Thyroid gland (tissue), 4 donors: ENCODE data around the gene SP1. TPM values are rescaled to one million over a fixed set of nuclear protein-coding genes. Genes with fewer than 3 reads are reported as not detected.
"Not testable (repeated sequence)": the region's sequence is repeated elsewhere in the genome, so short reads cannot be mapped to it uniquely, and the experiment has no call there.

Experiments
- DNase-seq, 2 donors: peaks; one replicate each; pipeline ENCODE4 v3.0.0-alpha.2; 2019
- H3K27ac ChIP-seq, 3 donors: fragments of 200-600 bp; sonication (generic); 1 replicate in 2 of 3; 2 replicates in 1 of 3; pipeline ENCODE4 v1.5.1; 2016 to 2019; ENCODE audit warnings: mild to moderate bottlenecking in 1 of 3, moderate library complexity in 1 of 3
- H3K27me3 ChIP-seq: fragments of 200-600 bp; sonication (generic); one replicate; pipeline ENCODE4 v1.5.1; 2019
- H3K36me3 ChIP-seq, 2 donors: fragments of 200-600 bp; sonication (generic); one replicate each; pipeline ENCODE4 v1.5.1; 2016 to 2019
- H3K4me1 ChIP-seq, 2 donors: fragments of 200-600 bp; sonication (generic); one replicate each; pipeline ENCODE4 v1.5.1; 2017 to 2019
- H3K4me3 ChIP-seq, 3 donors: fragments of 200-600 bp; sonication (generic); replicated peaks in 1 of 3; 1 replicate in 2 of 3; 2 replicates in 1 of 3; pipeline ENCODE4 v1.5.1; 2016; ENCODE audit warnings: mild to moderate bottlenecking in 1 of 3
- H3K9me3 ChIP-seq: fragments of 200-600 bp; sonication (generic); one replicate; pipeline ENCODE4 v1.5.1; 2017
- POLR2A ChIP-seq, 2 donors: fragments of 450-650 bp; IDR thresholded peaks; one replicate each; pipeline ENCODE4 v1.6.1; 2017; ENCODE audit warnings: antibody characterized with exemption in 2 of 2, mild to moderate bottlenecking in 2 of 2, moderate library complexity in 1 of 2
- WGBS, 2 donors: methylation state at CpG; one replicate each; pipeline ENCODE4 v1.1.5; 2017; 5-methylcytosine and 5-hydroxymethylcytosine counted together
- intact Hi-C: fragments of 100-400 bp; cut with DNase I; formaldehyde crosslinking; loops from one replicate; pipeline ENCODE4 v1.15.1; 2023
- total RNA-seq, 4 donors: library from RNA; depleted of rRNA; stranded (reverse); fragments of >200 nt; gene quantifications; one replicate each; pipeline ENCODE4 v1.2.3, GENCODE V29; 2016
- TF ChIP-seq, protein P1 (sequence below), 6 experiments: fragments of 200-600 bp in 3 of 6; fragments of 450-650 bp in 3 of 6; sonication (generic) in 3 of 6; IDR thresholded peaks; one replicate each; pipeline ENCODE4 v1.5.1; 2016 to 2019; ENCODE audit warnings: antibody characterized with exemption in 6 of 6, mild to moderate bottlenecking in 2 of 6, inconsistent platforms in 1 of 6, moderate library complexity in 1 of 6

The SP1 gene
- total RNA-seq, 4 donors from 2014 or later = 55.9 to 73.1 (median 67.7) TPM

DNA sequence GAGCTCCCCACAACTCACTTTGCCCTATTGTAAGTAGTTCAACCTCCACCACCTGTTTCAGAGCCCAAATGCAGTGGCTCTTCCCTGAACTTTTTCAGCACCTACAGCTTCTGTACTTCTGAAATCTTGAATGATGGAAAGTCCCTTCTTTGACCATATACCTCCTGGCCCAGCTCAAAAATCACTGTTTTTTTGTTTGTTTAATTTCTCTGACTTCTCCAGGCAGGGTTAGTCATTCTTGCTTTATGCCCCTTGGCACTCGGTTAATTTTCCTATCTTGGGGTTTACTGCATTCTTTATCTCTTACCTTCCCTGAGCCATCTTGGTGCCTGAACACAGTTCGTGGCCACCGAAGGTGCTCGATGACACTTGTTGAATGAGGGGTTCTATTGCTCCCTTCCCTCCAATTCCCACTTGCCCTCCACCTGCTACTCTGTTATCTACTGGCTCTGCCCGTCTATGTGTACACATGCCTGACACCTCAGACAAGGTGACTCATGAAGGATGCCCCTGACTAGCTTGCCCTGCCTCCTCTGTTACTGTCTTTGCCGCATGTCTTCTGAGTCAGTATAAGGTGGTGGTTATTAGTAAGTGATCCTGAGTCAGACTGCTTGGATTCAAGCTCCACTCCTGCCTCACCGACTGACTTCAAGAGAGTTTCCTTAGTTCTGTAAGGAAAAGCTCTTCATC lies 48.1 kb downstream of the SP1 start:
- Histone ChIP-seq H3K4me3 (no peak overlapping the region), H3K9me3 (no peaks in the 10 kb centered on the region), H3K27me3 (no peaks in the 10 kb centered on the region), H3K27ac (no peak overlapping the region), H3K36me3 (no peaks in the 10 kb centered on the region), H3K4me1 (no peaks in the 10 kb centered on the region)
- TF ChIP-seq, protein P1, sequence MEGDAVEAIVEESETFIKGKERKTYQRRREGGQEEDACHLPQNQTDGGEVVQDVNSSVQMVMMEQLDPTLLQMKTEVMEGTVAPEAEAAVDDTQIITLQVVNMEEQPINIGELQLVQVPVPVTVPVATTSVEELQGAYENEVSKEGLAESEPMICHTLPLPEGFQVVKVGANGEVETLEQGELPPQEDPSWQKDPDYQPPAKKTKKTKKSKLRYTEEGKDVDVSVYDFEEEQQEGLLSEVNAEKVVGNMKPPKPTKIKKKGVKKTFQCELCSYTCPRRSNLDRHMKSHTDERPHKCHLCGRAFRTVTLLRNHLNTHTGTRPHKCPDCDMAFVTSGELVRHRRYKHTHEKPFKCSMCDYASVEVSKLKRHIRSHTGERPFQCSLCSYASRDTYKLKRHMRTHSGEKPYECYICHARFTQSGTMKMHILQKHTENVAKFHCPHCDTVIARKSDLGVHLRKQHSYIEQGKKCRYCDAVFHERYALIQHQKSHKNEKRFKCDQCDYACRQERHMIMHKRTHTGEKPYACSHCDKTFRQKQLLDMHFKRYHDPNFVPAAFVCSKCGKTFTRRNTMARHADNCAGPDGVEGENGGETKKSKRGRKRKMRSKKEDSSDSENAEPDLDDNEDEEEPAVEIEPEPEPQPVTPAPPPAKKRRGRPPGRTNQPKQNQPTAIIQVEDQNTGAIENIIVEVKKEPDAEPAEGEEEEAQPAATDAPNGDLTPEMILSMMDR (IDR thresholded peaks at IDR 0.05) = no peak
- TF ChIP-seq POLR2A (IDR thresholded peaks at IDR 0.05) = no peak
- intact Hi-C loops = loop anchor here (10.0 kb wide), 1 partner anchor 103 kb away; the partner anchor contains the start of gene AAAS
- 81 to 93% methylated on average over 7 of the region's 7 CpGs for WGBS, 2 donors
- no peak for DNase-seq

DNA sequence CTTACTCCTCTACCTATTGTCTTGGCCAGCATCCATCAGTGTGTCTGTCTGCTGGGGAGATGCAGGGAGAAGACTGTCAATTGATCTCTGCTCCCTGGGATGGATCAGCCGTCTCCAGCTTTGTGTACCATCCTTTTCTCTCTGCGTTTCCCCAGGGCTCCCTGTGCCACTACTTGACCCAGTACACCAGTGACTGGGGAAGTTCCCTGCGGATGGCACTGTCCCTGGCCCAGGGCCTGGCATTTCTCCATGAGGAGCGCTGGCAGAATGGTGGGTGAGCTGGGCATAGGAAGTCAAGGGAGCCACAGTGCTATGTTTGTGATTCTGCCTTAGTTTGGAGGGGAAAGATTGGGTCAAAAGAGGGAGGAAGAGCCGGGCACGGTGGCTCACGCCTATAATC lies 48.8 kb downstream of the SP1 start:
- WGBS, 2 donors = 91 to 93% methylated on average over 7 of the region's 7 CpGs

DNA sequence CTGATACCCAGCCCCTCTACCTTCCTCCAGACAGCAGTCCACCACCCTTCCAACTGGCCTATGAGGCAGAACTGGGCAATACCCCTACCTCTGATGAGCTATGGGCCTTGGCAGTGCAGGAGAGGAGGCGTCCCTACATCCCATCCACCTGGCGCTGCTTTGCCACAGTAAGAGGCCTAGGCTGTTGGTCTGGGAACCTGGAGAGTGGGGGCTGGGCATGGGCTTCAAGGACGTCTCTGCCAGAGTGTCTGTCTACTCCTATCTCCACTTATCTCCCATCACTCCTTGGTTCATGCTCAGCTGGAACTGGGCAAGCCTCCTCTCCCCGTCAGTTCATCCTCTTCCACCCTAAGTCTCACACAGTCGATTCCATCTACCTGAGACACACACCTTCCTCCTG lies 50.1 kb downstream of the SP1 start:
- Histone ChIP-seq H3K9me3 (no peaks in the 10 kb centered on the region), H3K4me3 (no peak overlapping the region), H3K4me1 (no peaks in the 10 kb centered on the region), H3K27ac (no peak overlapping the region), H3K27me3 (no peaks in the 10 kb centered on the region), H3K36me3 (no peaks in the 10 kb centered on the region)
- intact Hi-C loops = no loop called here
- TF ChIP-seq, protein P1 (IDR thresholded peaks at IDR 0.05) = no peak
- no peak for TF ChIP-seq POLR2A (IDR thresholded peaks at IDR 0.05)
- 92 to 97% methylated on average over 5 of the region's 5 CpGs for WGBS, 2 donors
- no peak for DNase-seq

More for the DNA sequence above, 48.8 kb downstream of the SP1 start:
- Histone ChIP-seq H3K27ac (no peak overlapping the region), H3K27me3 (no peaks in the 10 kb centered on the region), H3K4me3 (no peak overlapping the region), H3K4me1 (no peaks in the 10 kb centered on the region), H3K9me3 (no peaks in the 10 kb centered on the region), H3K36me3 (no peaks in the 10 kb centered on the region)
- DNase-seq = no peak
- TF ChIP-seq, protein P1 (IDR thresholded peaks at IDR 0.05) = no peak
- intact Hi-C loops = loop anchor here (10.0 kb wide), 1 partner anchor 104 kb away; the partner anchor contains the start of gene AAAS

DNA sequence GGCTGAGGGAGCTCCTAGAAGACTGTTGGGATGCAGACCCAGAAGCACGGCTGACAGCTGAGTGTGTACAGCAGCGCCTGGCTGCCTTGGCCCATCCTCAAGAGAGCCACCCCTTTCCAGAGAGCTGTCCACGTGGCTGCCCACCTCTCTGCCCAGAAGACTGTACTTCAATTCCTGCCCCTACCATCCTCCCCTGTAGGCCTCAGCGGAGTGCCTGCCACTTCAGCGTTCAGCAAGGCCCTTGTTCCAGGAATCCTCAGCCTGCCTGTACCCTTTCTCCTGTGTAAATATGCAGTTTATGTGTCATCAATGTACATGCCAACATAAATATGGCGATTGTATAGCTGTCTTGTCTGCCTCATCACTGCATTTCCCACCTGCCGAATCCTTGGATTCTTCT lies 51.2 kb downstream of the SP1 start:
- H3K36me3 ChIP-seq = no peaks in the 10 kb centered on the region
- intact Hi-C loops = no loop called here
- H3K27me3 ChIP-seq = no peaks in the 10 kb centered on the region
- no peaks in the 10 kb centered on the region for H3K9me3 ChIP-seq
- peak; percentile 37 to 51 for DNase-seq
- H3K4me1 ChIP-seq = no peaks in the 10 kb centered on the region
- TF ChIP-seq POLR2A (IDR thresholded peaks at IDR 0.05) = no peak
- TF ChIP-seq, protein P1 (IDR thresholded peaks at IDR 0.05) = no peak
- WGBS, 2 donors = 50 to 62% methylated on average over 7 of the region's 7 CpGs
- H3K4me3 ChIP-seq = no peak overlapping the region
- no peak overlapping the region for H3K27ac ChIP-seq

DNA sequence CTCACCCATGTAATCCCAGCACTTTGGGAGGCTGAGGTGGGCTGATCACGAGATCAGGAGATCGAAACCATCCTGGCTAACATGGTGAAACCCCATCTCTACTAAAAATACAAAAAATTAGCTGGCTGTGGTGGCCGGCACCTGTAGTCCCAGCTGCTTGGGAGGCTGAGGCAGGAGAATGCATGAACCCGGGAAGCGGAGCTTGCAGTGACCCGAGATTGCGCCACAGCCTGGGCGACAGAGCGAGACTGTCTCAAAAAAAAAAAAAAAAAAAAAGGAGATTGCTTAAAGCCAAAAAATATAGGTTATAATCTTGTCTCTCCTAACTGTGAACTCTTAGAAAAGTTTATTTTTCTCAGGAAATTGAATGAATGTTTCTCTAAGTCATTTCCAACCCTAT lies 55.4 kb downstream of the SP1 start:
- H3K4me3 ChIP-seq, H3K9me3 ChIP-seq, H3K27ac ChIP-seq, H3K27me3 ChIP-seq, intact Hi-C loops, H3K36me3 ChIP-seq, DNase-seq: not testable (repeated sequence)
- H3K4me1 ChIP-seq = peaks cover 3 to 11% of the 10 kb centered on the region in 2 donors
- 92 to 94% methylated on average over 9 of the region's 9 CpGs for WGBS, 2 donors

DNA sequence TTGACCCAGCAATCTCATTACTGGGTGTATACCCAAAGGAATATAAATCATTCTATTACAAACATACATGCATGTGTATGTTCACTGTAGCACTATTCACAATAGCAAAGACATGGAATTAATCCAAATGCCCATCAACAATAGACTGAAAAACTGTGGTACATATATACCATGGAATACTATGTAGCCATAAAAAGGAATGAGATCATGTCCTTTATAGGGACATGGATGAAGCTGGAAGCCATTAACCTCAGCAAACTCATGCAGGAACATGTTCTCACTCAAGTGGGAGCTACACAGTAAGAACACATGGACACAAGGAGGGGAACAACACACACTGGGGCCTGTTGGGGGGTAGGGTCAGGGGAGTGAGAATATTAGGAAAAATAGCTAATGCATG lies 59.6 kb downstream of the SP1 start:
- H3K4me1 ChIP-seq = peaks cover 12 to 36% of the 10 kb centered on the region in 2 donors
- intact Hi-C loops, DNase-seq: not testable (repeated sequence)

More for the DNA sequence above, 59.6 kb downstream of the SP1 start:
- not testable (repeated sequence) for H3K9me3 ChIP-seq, H3K4me3 ChIP-seq, H3K27me3 ChIP-seq, H3K36me3 ChIP-seq, H3K27ac ChIP-seq
